Progenitor cell of endocrine pancreas (in vitro differentiated cells): ENCODE results near the gene JCHAIN. TPM values are rescaled to one million over a fixed set of nuclear protein-coding genes. Genes with fewer than 3 reads are reported as not detected.
A peak's percentile ranks its signal among the peaks of the same experiment; 100 is the strongest.
"Not testable (repeated sequence)": the region's sequence is repeated elsewhere in the genome, so short reads cannot be mapped to it uniquely, and the experiment has no call there.

Experiments
- DNase-seq: peaks from one replicate; pipeline ENCODE4 v3.0.0; 2021; ENCODE audit warnings: low spot score; ENCODE audit not compliant: unreplicated experiment
- H3K27ac Mint-ChIP-seq: 2 replicates; pipeline ENCODE4 v1.8.0; 2021; ENCODE audit warnings: mild to moderate bottlenecking, moderate library complexity, mixed read lengths
- H3K27me3 Mint-ChIP-seq: 2 replicates; pipeline ENCODE4 v1.8.0; 2021; ENCODE audit warnings: mixed read lengths
- H3K36me3 Mint-ChIP-seq: 2 replicates; pipeline ENCODE4 v1.8.0; 2022; ENCODE audit warnings: mixed read lengths; ENCODE audit not compliant: insufficient read depth
- H3K4me1 Mint-ChIP-seq: 2 replicates; pipeline ENCODE4 v1.8.0; 2021; ENCODE audit warnings: low read depth, mixed read lengths
- H3K4me3 Mint-ChIP-seq: 2 replicates; pipeline ENCODE4 v1.8.0; 2021; ENCODE audit warnings: low read depth, mild to moderate bottlenecking, moderate library complexity, mixed read lengths
- H3K9me3 Mint-ChIP-seq: 2 replicates; pipeline ENCODE4 v1.8.0; 2021; ENCODE audit warnings: low read depth, mixed read lengths
- CTCF ChIP-seq: fragments of 200-600 bp; sonication (generic); IDR thresholded peaks from one replicate; pipeline ENCODE4 v1.5.0; 2021; ENCODE audit warnings: antibody characterized with exemption, mild to moderate bottlenecking; ENCODE audit not compliant: unreplicated experiment
- total RNA-seq: library from RNA; stranded (reverse); gene quantifications from 2 replicates; pipeline ENCODE4 v1.2.1, GENCODE V29; 2021

Gene JCHAIN
- total RNA-seq, 1 donor from 2014 or later = not detected

GRCh38 chr4:70705183-70706043 lies 39.1 kb upstream of the JCHAIN start:
- peak; percentile 65 for DNase-seq
- peak overlapping the region; percentile 93 for H3K4me3 Mint-ChIP-seq
- peaks cover 26% of the 10 kb centered on the region for H3K4me1 Mint-ChIP-seq
- H3K9me3 Mint-ChIP-seq = no peaks in the 10 kb centered on the region
- TF ChIP-seq CTCF = no peak
- no peaks in the 10 kb centered on the region for H3K36me3 Mint-ChIP-seq
- no peaks in the 10 kb centered on the region for H3K27me3 Mint-ChIP-seq
- H3K27ac Mint-ChIP-seq = peak overlapping the region; percentile 91

GRCh38 chr4:70704931-70705182 lies 38.5 kb upstream of the JCHAIN start:
- Mint-ChIP-seq H3K4me3 (peak overlapping the region; percentile 83), H3K9me3 (no peaks in the 10 kb centered on the region), H3K4me1 (peaks cover 24% of the 10 kb centered on the region), H3K27me3 (no peaks in the 10 kb centered on the region), H3K36me3 (no peaks in the 10 kb centered on the region), H3K27ac (no peak overlapping the region)
- DNase-seq = no peak
- TF ChIP-seq CTCF = no peak

- DNase-seq = peak; percentile 84
- Mint-ChIP-seq H3K27ac (peak overlapping the region; percentile 97), H3K4me3 (peak overlapping the region; percentile 83), H3K36me3 (no peaks in the 10 kb centered on the region), H3K9me3 (no peaks in the 10 kb centered on the region), H3K4me1 (peaks cover 20% of the 10 kb centered on the region), H3K27me3 (no peaks in the 10 kb centered on the region)
- TF ChIP-seq CTCF = peak; percentile 54
Measured at GRCh38 chr4:70704215-70704930, 38.1 kb upstream of the JCHAIN start.

GRCh38 chr4:70703619-70704214 lies 37.4 kb upstream of the JCHAIN start:
- DNase-seq = no peak
- TF ChIP-seq CTCF = no peak
- Mint-ChIP-seq H3K4me3 (peak overlapping the region; percentile 83), H3K36me3 (no peaks in the 10 kb centered on the region), H3K27ac (peak overlapping the region; percentile 97), H3K27me3 (no peaks in the 10 kb centered on the region), H3K4me1 (peaks cover 17% of the 10 kb centered on the region), H3K9me3 (no peaks in the 10 kb centered on the region)

GRCh38 chr4:70702592-70702991 lies 36.3 kb upstream of the JCHAIN start:
- Mint-ChIP-seq H3K4me1 (peaks cover 17% of the 10 kb centered on the region), H3K4me3 (peak overlapping the region; percentile 26)
- H3K27me3 Mint-ChIP-seq, H3K36me3 Mint-ChIP-seq, H3K9me3 Mint-ChIP-seq, H3K27ac Mint-ChIP-seq, DNase-seq: not testable (repeated sequence)
